GM19467 (cell line): ENCODE results near the gene CCDC27.

Experiments
- ATAC-seq: cut with Tn5 transposase; IDR thresholded peaks from one replicate; pipeline ENCODE4 v1.9.1; 2021; ENCODE audit warnings: mild to moderate bottlenecking, moderate library complexity; ENCODE audit not compliant: unreplicated experiment

CCDC27 gene

GRCh38 chr1:3752400-3752945, at the start of gene CCDC27:
Gene CCDC27 (plus strand): TSS chr1:3752450. CDS start chr1:3752482, 32 bp downstream.
- ATAC-seq = no peak

DNA sequence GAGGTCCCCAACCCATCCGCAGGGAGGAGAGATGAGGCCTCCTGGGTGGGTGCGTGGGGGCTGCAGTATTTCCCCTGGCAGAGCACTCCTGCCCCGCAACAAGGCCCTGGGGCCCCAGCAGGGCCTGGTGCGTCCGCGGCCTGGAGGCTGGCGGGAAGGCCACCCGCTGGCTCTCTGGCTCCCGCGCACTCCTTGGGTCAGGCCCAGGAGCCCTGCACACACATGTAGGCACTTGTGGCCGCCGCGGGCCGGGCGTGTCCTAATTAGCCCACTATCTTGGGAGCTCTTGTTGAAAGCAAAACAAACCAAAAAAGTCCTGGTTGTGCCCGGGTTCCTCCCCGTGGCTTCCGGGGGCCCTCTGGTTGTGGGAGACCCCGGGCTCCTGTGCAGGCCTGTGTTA, 49.7 kb upstream of the CCDC27 start:
- no peak for ATAC-seq

DNA sequence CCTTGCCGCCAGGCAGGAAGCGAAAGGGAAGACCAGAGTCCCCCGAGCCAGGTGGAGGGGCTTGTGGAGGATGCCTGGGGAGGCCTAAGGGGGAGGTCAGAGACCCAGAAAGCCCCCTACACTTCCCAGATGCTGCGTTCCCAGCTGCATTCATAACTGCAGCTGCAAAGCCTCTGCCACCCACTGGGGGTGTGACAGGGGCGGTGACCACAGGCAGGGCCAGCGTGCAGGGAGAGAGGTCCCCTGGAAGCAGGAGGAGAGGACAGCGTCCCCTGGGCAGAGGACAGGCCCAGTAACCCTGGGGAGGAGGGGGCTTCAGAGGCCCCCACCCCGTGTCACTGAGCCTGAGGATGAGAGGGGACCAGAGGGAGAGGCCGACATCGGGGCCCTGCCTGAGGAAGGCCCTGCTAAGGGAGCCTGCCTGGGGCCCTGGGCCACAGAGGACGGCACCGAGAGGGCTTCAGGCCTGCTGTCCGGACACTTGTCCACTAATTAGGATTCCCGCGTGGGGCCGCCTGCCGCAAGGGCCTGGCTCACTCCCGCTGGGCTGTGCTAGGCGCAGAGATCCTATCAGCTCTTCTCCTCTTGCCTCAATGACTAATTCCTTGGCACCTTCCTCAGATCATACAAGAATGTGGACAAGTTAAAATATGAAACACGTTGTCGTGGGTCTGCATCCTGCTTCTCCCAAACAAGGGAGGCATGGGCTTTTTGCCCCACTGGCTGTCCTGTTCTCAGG, 49.1 kb upstream of the CCDC27 start:
- ATAC-seq = no peak

DNA sequence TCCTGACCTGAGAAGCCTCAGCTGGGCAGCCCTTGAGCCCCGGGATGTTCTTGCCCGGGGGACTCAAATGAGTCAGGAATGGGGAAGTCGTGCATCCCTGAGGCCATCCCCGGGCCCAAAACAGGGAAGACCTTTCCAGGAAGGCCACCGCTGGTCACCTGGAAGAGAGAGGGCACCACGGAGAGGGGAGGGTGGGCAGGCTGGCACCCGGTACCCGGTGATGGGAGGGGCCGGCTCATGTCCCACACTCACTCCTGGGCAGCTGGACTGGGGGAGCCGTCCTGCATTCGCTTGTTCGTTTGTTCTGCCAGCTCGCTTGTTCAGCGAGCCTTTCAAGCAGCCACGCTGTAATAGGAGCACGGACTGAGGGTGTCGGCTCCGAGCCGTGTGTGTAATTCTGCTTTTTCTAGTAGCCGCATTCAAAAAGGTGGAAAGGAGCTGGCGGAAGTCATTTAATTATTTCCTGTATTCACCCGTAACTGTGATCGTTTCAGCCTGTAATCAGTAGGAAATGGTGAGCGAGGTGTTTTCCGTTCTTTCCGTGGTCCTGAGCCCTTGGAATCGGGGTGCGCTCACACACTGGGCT, 48.4 kb upstream of the CCDC27 start:
- ATAC-seq = no peak

DNA sequence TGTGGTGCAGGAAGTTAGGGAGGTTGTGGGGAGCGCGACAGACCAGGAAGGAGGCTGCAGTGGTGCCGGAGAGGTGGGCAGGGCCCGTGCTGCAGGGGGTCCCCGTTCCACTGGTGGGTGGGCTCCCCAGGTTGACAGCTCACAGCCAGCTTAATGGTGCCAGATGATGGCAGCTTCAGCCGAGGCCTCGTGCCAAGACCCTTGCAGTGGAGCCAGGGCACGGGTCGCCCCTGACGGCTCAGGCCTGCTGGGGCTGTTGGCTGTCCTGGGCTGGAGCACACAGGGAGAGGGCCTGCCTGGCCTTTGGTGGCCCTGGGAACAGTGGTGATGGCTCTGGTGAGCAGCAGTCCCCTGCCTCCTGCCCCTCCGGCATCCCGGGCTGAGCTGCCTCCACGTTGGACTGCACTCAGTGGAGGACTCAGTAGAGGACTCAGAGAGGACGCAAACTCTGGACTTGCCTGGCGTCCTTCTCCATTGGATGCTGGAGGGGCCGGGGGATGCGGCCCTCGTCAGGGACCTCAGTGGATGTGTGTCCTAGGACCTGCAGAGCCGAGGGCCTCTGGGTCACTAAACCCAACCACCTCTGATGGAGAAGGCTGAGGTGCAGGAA, 46.8 kb upstream of the CCDC27 start:
- ATAC-seq = no peak

DNA sequence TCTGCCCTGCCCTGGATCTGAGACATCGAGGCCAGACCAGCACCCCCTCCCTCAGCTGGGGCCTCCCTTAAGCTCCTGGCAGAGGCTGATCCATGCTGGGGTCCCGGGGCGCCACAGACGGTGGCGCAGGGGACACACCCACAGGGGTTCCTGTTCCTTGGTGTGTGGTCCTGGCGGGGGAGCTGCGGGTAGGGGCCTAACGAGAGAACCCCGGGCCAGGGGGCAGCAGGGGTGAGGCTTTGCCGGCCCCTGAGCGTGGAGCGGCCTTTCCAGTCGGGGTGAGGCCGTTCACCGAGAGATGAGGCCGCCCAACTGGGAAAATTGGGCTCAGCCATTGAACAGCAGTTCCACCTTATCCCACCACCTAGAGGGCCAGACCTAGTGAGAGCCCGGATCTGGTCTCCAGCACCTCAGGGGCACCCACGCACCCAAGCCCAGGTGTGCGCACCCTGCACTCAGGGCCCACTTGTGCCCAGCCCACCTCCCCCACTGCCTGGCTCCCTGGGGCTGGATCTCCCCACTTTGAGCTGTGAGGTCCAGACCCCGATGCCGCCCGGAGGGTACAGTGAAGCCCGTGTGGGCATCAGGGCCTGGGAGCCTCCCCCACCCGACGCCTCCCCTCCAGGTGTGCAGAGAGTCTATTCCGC, 45.5 kb upstream of the CCDC27 start:
- no peak for ATAC-seq

DNA sequence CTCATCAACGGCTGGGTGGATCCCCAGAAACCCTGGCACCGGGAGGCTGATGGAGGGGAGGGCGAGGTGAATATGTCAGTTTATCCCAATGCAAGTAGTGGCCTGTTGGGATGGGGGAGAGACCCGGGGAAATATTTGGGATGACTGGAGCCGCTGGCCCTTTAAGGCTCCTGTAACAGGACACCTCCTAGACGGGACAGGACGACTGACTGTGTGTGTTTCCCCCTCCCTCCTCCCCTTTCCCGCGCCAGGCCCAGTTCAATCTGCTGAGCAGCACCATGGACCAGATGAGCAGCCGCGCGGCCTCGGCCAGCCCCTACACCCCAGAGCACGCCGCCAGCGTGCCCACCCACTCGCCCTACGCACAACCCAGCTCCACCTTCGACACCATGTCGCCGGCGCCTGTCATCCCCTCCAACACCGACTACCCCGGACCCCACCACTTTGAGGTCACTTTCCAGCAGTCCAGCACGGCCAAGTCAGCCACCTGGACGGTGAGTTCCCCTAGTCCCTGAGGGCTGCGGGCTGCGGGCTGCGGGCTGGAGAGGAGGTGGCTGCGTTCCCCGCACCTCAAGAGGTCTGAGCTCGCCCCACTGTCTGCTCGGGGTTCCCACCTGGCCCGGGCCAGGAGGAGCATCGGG, 44.8 kb upstream of the CCDC27 start:
- no peak for ATAC-seq

DNA sequence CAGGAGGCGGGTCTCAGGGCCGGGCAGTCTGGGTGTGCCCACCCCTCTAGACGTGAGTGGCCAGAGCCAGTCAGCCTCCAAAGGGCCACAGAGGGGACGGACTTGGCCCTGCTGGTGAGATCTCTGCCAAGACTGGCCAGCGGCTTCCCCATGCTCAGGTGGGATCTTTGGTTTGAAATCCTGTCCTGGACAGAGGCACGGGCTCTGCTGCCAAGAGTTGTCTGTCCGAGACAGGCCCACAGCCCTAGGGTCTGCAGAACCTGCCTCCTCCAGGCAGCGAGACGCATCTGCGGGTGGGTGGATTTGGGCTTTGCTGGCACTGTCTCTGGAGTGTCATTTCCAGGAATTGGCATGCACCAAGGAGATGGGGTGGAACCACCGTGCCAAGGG, 44.3 kb upstream of the CCDC27 start:
- no peak for ATAC-seq

DNA sequence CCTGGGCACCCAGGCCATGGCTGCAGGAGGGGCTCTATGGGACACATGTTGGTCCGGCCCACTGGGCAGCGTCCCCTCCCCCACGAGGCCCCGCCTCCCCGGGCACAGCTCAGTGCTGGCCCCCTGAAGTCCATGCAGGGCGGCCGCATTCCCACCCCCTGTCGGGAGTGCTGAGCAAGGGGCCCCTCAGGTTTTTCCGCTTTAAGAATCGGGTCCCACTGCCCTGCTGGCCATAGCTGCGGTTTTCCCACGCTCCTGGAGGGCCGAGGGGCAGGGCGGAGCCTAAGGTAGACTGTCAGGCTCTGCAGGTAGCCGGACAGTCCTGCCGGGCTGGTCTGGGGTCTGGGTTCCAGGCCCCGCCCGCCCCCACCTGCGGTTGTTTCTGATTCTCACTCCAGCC, 43.5 kb upstream of the CCDC27 start:
- ATAC-seq = no peak

DNA sequence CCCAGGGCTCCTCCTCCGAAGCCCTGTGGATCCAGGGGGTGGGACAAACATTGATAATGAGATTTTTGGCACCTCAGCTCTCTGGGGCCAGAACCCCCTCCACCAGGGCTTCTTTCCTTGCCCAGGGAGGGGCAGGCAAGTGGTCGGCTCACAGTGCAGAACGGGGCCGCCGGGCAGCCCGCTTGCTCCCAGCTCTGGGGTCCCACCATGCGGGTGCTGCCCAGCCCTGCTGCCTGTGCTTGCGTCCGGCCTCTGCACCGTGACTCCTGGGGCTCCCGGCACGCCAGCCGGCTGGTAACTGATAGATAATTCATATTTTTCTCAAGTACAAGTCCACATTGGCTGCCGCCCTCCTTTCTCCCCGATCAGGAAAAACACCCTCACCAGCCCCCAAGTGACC, 42.0 kb upstream of the CCDC27 start:
- ATAC-seq = no peak

- no peak for ATAC-seq
Observed at GRCh38 chr1:3711381-3711779, 40.9 kb upstream of the CCDC27 start.

DNA sequence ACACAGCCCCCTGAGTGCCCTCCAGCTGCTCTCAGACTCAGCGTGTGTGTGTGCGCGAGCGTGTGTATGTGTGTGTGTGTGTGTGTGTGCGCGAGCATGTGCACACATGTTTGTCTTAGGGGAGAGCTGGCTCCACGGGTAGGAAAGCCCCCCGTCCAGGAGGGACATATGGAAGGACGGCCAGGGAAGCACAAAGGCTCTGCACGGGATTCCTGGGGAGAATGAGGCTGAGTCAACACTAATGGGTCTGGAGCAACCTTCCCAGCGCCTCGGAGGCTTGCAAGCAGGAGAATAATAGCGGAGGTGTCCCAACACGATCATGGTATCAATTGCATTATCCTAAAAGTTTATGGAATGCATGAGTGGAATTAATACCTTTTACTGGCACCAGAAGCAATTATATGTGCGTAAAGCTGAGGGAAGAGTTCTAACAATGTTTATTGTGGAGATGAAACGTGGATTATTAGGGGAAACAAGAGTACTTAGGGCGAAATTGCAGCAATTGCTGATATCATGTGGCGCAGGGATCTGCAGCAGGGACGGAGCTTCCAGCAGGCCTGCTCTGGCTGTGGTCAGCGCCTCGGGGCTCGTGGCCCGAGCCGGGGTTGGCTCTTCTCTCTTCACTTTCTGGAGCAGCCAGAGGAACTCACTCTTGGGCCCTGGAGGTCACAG, 40.3 kb upstream of the CCDC27 start:
- ATAC-seq = no peak

GRCh38 chr1:3712573-3713535, 39.4 kb upstream of the CCDC27 start:
- no peak for ATAC-seq

GRCh38 chr1:3713840-3714239, 38.4 kb upstream of the CCDC27 start:
- ATAC-seq = no peak

GRCh38 chr1:3714284-3714741, 37.9 kb upstream of the CCDC27 start:
- ATAC-seq = no peak

- ATAC-seq = no peak
Observed at GRCh38 chr1:3714814-3715213, 37.4 kb upstream of the CCDC27 start.

GRCh38 chr1:3716351-3716750, 35.9 kb upstream of the CCDC27 start:
- ATAC-seq = no peak

GRCh38 chr1:3717041-3717714, 35.1 kb upstream of the CCDC27 start:
- ATAC-seq = no peak
